ENCODE measurements around the gene KANK3. TPM values are rescaled to one million over a fixed set of nuclear protein-coding genes. Genes with fewer than 3 reads are reported as not detected.

The KANK3 gene
- total RNA-seq, 1 donor, result not detected

- Histone ChIP-seq H3K9me3 (ENCODE audit: low read depth, low read length) (no peaks in the 10 kb centered on the region), H3K4me2 (ENCODE audit: insufficient read depth, low read length) (peak within 1 kb of the TSS; percentile 87), H3K27ac (ENCODE audit: low read depth, low read length) (peak within 1 kb of the TSS; percentile 46), H3K79me2 (ENCODE audit: insufficient read depth, low read length) (no peaks in the 10 kb centered on the region), H3K4me1 (ENCODE audit: insufficient read depth, low read length) (peaks cover 14% of the 10 kb centered on the region), H2AFZ (ENCODE audit: low read length) (peak within 1 kb of the TSS; percentile 88), H3K27me3 (ENCODE audit: insufficient read depth, low read length) (no peaks in the 10 kb centered on the region), H4K20me1 (ENCODE audit: insufficient read depth, low read length) (no peaks in the 10 kb centered on the region), H3K4me3 (ENCODE audit: insufficient read depth, low read length) (peak within 1 kb of the TSS; percentile 75), H3K36me3 (ENCODE audit: insufficient read depth, low read length) (peaks cover 17% of the 10 kb centered on the region)
- DNase-seq (ENCODE audit: insufficient read length, low spot score, missing footprints), result peak; percentile 99
- TF ChIP-seq, protein P1, sequence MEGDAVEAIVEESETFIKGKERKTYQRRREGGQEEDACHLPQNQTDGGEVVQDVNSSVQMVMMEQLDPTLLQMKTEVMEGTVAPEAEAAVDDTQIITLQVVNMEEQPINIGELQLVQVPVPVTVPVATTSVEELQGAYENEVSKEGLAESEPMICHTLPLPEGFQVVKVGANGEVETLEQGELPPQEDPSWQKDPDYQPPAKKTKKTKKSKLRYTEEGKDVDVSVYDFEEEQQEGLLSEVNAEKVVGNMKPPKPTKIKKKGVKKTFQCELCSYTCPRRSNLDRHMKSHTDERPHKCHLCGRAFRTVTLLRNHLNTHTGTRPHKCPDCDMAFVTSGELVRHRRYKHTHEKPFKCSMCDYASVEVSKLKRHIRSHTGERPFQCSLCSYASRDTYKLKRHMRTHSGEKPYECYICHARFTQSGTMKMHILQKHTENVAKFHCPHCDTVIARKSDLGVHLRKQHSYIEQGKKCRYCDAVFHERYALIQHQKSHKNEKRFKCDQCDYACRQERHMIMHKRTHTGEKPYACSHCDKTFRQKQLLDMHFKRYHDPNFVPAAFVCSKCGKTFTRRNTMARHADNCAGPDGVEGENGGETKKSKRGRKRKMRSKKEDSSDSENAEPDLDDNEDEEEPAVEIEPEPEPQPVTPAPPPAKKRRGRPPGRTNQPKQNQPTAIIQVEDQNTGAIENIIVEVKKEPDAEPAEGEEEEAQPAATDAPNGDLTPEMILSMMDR (IDR thresholded peaks at IDR 0.05; ENCODE audit: extremely low read depth, low read depth, low read length), result no peak
Observed at GRCh38 chr19:8307965-8308866, 34.8 kb downstream of the KANK3 start, which contains the start of gene CD320. Gene CD320, minus strand, starts transcription at chr19:8308358. Its CDS starts 68 bp downstream, at chr19:8308290.

DNA sequence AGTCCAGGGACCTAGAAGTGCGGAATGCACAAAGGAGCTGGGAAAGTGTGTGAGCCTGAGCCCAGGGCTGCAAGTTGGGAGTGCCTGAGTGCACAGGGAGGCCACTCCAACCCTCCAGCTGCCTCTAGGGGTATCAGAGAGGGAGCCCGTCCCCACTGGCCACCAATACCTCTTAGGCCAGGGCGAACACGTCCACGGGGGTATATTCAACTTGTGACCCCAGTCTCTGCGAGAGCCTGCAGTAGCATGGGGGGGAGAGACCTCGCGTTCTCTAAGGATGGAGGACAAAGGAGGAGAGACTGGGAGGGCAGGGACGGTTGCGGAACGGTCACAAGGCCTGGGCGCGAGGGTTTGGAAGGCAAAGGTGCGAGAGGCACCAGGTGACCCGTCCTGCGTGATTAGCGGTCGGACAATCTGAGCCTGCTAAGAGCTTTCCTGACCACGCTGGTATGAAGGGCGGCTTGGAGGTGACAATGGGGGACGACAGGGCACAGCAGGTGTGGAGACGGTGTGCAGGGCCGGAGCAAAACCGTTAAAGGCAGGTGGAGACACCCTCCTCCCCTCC, 35.6 kb downstream of the KANK3 start:
- no peaks in the 10 kb centered on the region for H4K20me1 ChIP-seq (ENCODE audit: insufficient read depth, low read length)
- H3K4me3 ChIP-seq (ENCODE audit: insufficient read depth, low read length), result peak overlapping the region; percentile 75
- H3K79me2 ChIP-seq (ENCODE audit: insufficient read depth, low read length), result no peaks in the 10 kb centered on the region
- no peaks in the 10 kb centered on the region for H3K27me3 ChIP-seq (ENCODE audit: insufficient read depth, low read length)
- H3K27ac ChIP-seq (ENCODE audit: low read depth, low read length), result peak overlapping the region; percentile 46
- TF ChIP-seq, protein P1 (IDR thresholded peaks at IDR 0.05; ENCODE audit: extremely low read depth, low read depth, low read length), result no peak
- peak overlapping the region; percentile 87 for H3K4me2 ChIP-seq (ENCODE audit: insufficient read depth, low read length)
- peaks cover 17% of the 10 kb centered on the region for H3K36me3 ChIP-seq (ENCODE audit: insufficient read depth, low read length)
- peaks cover 14% of the 10 kb centered on the region for H3K4me1 ChIP-seq (ENCODE audit: insufficient read depth, low read length)
- peak overlapping the region; percentile 88 for H2AFZ ChIP-seq (ENCODE audit: low read length)
- H3K9me3 ChIP-seq (ENCODE audit: low read depth, low read length), result no peaks in the 10 kb centered on the region
- peak; percentile 72 for DNase-seq (ENCODE audit: insufficient read length, low spot score, missing footprints)

DNA sequence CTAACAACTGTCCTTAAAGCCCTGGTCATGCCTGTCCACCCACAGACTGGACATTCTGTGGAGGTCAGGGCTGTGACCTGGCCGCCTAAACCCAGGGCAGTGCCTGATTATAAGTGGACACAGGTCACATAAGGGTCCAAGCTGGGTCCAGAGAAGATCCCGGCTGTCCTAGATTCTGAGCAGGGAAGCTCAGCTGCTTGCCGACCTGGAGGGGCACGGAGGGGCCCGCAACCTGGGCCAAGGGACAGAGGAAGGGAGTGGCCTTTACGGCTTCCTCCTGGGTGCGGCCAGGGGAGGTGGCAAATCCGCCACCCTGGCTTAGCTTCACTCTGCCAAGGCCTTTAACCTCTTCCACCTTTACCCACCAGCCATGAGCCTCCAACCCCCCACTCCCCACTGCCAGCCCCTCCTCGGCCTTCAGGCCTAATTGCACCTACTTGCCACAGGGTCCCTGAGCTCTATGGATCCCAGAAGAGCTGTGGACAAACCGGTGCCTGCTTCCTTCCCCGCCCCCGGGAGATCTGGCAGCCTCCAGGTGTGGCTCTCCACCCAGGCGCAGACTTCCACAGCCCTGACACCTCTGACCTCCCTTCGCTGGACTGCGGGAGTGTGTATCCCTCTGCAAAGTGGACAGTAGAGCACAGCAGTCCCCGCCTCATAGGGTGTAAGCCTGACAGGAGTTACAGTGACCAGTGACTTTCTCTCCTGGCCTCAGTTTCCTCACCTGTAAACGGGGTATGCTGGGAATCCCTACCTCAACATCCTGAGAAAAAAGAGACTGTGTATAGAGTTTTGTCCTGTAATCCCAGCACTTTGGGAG, 36.6 kb downstream of the KANK3 start:
- Histone ChIP-seq H3K36me3 (ENCODE audit: insufficient read depth, low read length) (peaks cover 10% of the 10 kb centered on the region), H4K20me1 (ENCODE audit: insufficient read depth, low read length) (no peaks in the 10 kb centered on the region), H3K9me3 (ENCODE audit: low read depth, low read length) (no peaks in the 10 kb centered on the region), H3K27me3 (ENCODE audit: insufficient read depth, low read length) (no peaks in the 10 kb centered on the region), H3K27ac (ENCODE audit: low read depth, low read length) (no peak overlapping the region), H2AFZ (ENCODE audit: low read length) (no peak overlapping the region), H3K4me3 (ENCODE audit: insufficient read depth, low read length) (no peak overlapping the region), H3K4me2 (ENCODE audit: insufficient read depth, low read length) (no peak overlapping the region), H3K4me1 (ENCODE audit: insufficient read depth, low read length) (peaks cover 14% of the 10 kb centered on the region), H3K79me2 (ENCODE audit: insufficient read depth, low read length) (no peaks in the 10 kb centered on the region)
- no peak for DNase-seq (ENCODE audit: insufficient read length, low spot score, missing footprints)
- TF ChIP-seq, protein P1 (IDR thresholded peaks at IDR 0.05; ENCODE audit: extremely low read depth, low read depth, low read length), result no peak

Data from osteoblast (primary cell).